Sciatic nerve (tissue), 2 donors: ENCODE results near the gene ACVR2A. TPM values are rescaled to one million over a fixed set of nuclear protein-coding genes. Genes with fewer than 3 reads are reported as not detected.

Source experiments
- ATAC-seq: fragments of 200-7000 bp; cut with Tn5 transposase; one replicate; pipeline ENCODE4 v1.9.1; 2020; ENCODE audit warnings: mild to moderate bottlenecking, moderate library complexity
- DNase-seq: peaks from one replicate; pipeline ENCODE4 v3.0.0-alpha.2; 2020; ENCODE audit warnings: low spot score
- intact Hi-C: fragments of 100-400 bp; cut with DNase I; formaldehyde crosslinking; loops from one replicate; pipeline ENCODE4 v1.14.2; 2022
- total RNA-seq: library from RNA; stranded (reverse); fragmentation: NEBNext Ultra II Directional; extraction: Animal tissue kit (Norgen Biotek cat#: 25700); gene quantifications from one replicate; pipeline ENCODE4 v1.2.1, GENCODE V29; 2021
- donor health status: DM: no; HTN: no; CAD: no.
- donor health status: DM: no; HTN: no; CAD: no.

ACVR2A gene
- total RNA-seq, 1 donor from 2014 or later: 33.9 TPM

- DNase-seq (no peak), ATAC-seq (no peak)
- intact Hi-C loops: no loop called here
These were observed 6.6 kb downstream of the ACVR2A start for GRCh38 chr2:147851244-147851930.

- intact Hi-C loops: no loop called here
- ATAC-seq: no peak
- no peak for DNase-seq
These were observed 9.8 kb downstream of the ACVR2A start for GRCh38 chr2:147854557-147855134.

- intact Hi-C loops: no loop called here
- DNase-seq (no peak), ATAC-seq (no peak)
These were observed 10.5 kb downstream of the ACVR2A start for GRCh38 chr2:147855316-147855715.

GRCh38 chr2:147855977-147856376 is 11.1 kb downstream of the ACVR2A start:
- intact Hi-C loops: no loop called here
- ATAC-seq: no peak
- DNase-seq: no peak

- DNase-seq (no peak), ATAC-seq (no peak)
These were observed 15.2 kb downstream of the ACVR2A start for GRCh38 chr2:147860009-147860408.

GRCh38 chr2:147862859-147863516 is 18.2 kb downstream of the ACVR2A start:
- DNase-seq (no peak), ATAC-seq (no peak)
- intact Hi-C loops: no loop called here

More at GRCh38 chr2:147860009-147860408, 15.2 kb downstream of the ACVR2A start:
- intact Hi-C loops: no loop called here

- ATAC-seq (no peak), DNase-seq (no peak)
- intact Hi-C loops: no loop called here
These were observed 19.0 kb downstream of the ACVR2A start for GRCh38 chr2:147863835-147864234.

GRCh38 chr2:147865560-147865959 is 20.7 kb downstream of the ACVR2A start:
- intact Hi-C loops: no loop called here
- DNase-seq: no peak
- ATAC-seq: no peak

GRCh38 chr2:147867050-147867449 is 22.2 kb downstream of the ACVR2A start:
- intact Hi-C loops: no loop called here
- ATAC-seq: no peak
- no peak for DNase-seq

GRCh38 chr2:147869934-147870333 is 25.1 kb downstream of the ACVR2A start:
- DNase-seq (no peak), ATAC-seq (no peak)
- intact Hi-C loops: no loop called here

GRCh38 chr2:147872967-147873366 is 28.1 kb downstream of the ACVR2A start:
- no peak for DNase-seq
- no peak for ATAC-seq
- intact Hi-C loops: no loop called here

GRCh38 chr2:147873859-147874483 is 29.1 kb downstream of the ACVR2A start:
- DNase-seq (no peak), ATAC-seq (no peak)
- intact Hi-C loops: no loop called here

GRCh38 chr2:147879846-147880245 is 35.0 kb downstream of the ACVR2A start:
- no peak for DNase-seq
- intact Hi-C loops: no loop called here
- no peak for ATAC-seq

- no peak for DNase-seq
- no peak for ATAC-seq
- intact Hi-C loops: no loop called here
These were observed 37.8 kb downstream of the ACVR2A start for GRCh38 chr2:147882631-147883030.

- ATAC-seq (no peak), DNase-seq (no peak)
- intact Hi-C loops: no loop called here
These were observed 40.0 kb downstream of the ACVR2A start for GRCh38 chr2:147884830-147885229.

GRCh38 chr2:147886136-147886535 is 41.3 kb downstream of the ACVR2A start:
- intact Hi-C loops: no loop called here
- ATAC-seq: no peak
- no peak for DNase-seq

- ATAC-seq: no peak
- no peak for DNase-seq
- intact Hi-C loops: no loop called here
These were observed 43.9 kb downstream of the ACVR2A start for GRCh38 chr2:147888680-147889079.

- ATAC-seq: no peak
- intact Hi-C loops: loop anchor here (10.0 kb wide), 1 partner anchor 59 kb away; the partner anchor contains the start of gene ACVR2A
- no peak for DNase-seq
These were observed 59.2 kb downstream of the ACVR2A start for GRCh38 chr2:147904051-147904450.

GRCh38 chr2:147909178-147909577 is 64.3 kb downstream of the ACVR2A start:
- intact Hi-C loops: loop anchor here (10.0 kb wide), 1 partner anchor 64 kb away; the partner anchor contains the start of gene ACVR2A
- no peak for ATAC-seq
- DNase-seq: no peak

GRCh38 chr2:147910990-147911473 is 66.2 kb downstream of the ACVR2A start:
- peak; percentile 42 for ATAC-seq

More at GRCh38 chr2:147910990-147911473, 66.2 kb downstream of the ACVR2A start:
- DNase-seq: no peak
- intact Hi-C loops: no loop called here
